Spinal cord (tissue), 10 donors: ENCODE results near the gene TM4SF4. TPM values are rescaled to one million over a fixed set of nuclear protein-coding genes. Genes with fewer than 3 reads are reported as not detected.

Experiments
- DNase-seq, 6 donors: peaks; one replicate each; pipeline versions ENCODE4 v3.0.0 to v3.0.0-alpha.2; 2013 to 2015; ENCODE audit warnings: low spot score in 6 of 6, low read depth in 4 of 6
- H3K27ac ChIP-seq: one replicate; pipeline ENCODE4 v1.5.1; 2013; ENCODE audit warnings: low read depth, low read length, control low read depth
- H3K27me3 ChIP-seq: one replicate; pipeline ENCODE4 v1.6.1; 2013; ENCODE audit warnings: low read length; ENCODE audit not compliant: control insufficient read depth, insufficient read depth
- H3K36me3 ChIP-seq: one replicate; pipeline ENCODE4 v1.6.1; 2013; ENCODE audit warnings: low read length; ENCODE audit not compliant: control insufficient read depth, insufficient read depth
- H3K4me1 ChIP-seq: one replicate; pipeline ENCODE4 v1.6.1; 2013; ENCODE audit warnings: low read length; ENCODE audit not compliant: control insufficient read depth, insufficient read depth
- H3K4me3 ChIP-seq: one replicate; pipeline ENCODE4 v1.5.1; 2013; ENCODE audit warnings: low read depth, low read length, control low read depth
- H3K9me3 ChIP-seq: one replicate; pipeline ENCODE4 v1.6.1; 2013; ENCODE audit warnings: low read length; ENCODE audit not compliant: control insufficient read depth, insufficient read depth
- WGBS: methylation state at CpG from one replicate; pipeline ENCODE4 v1.1.5; 2013; ENCODE audit warnings: missing lambda C conversion rate; ENCODE audit not compliant: insufficient coverage; 5-methylcytosine and 5-hydroxymethylcytosine counted together
- polyA plus RNA-seq, 2 donors: library from polyadenylated mRNA; unstranded; fragments of 120-200 nt; gene quantifications; one replicate each; pipeline ENCODE4 v1.2.1, GENCODE V29; 2013; ENCODE audit not compliant: insufficient read length in 2 of 2
- total RNA-seq, 2 donors: library from RNA; depleted of rRNA in 1 of 2; stranded (reverse); fragments of 120-200 nt in 1 of 2; fragments of >200 nt in 1 of 2; gene quantifications; one replicate each; pipeline versions ENCODE4 v1.2.3 to v1.2.4, GENCODE V29; 2013 to 2014
- donor health status: healthy.

Gene TM4SF4
- total and polyA plus RNA-seq, 4 donors: 0.39 to 0.69 TPM; not detected in 2

DNA sequence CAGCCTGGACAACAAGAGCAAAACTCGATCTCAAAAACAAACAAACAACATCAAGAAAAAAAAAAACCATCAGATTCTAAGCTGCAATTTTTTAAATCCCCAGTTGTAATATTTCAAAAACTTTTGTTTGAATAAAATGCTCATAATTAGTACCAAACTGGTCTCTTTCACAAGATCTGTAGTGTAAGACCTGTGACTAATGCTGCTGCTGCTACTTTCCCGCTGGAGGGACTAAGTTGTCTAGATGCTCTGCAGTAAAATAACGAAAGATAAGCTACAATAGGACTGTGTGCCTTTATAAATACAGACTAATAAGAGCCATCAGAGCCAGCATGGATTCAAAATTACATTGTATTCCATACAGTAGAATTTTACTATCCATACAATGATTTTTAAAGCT, 45.4 kb downstream of the TM4SF4 start:
- WGBS: no CpG with 5 or more reads among the region's 3 CpGs
- Histone ChIP-seq H3K36me3 (no peaks in the 10 kb centered on the region), H3K9me3 (no peaks in the 10 kb centered on the region), H3K4me1 (no peaks in the 10 kb centered on the region), H3K27me3 (no peaks in the 10 kb centered on the region), H3K27ac (no peak overlapping the region), H3K4me3 (no peak overlapping the region)
- DNase-seq: no peak

DNA sequence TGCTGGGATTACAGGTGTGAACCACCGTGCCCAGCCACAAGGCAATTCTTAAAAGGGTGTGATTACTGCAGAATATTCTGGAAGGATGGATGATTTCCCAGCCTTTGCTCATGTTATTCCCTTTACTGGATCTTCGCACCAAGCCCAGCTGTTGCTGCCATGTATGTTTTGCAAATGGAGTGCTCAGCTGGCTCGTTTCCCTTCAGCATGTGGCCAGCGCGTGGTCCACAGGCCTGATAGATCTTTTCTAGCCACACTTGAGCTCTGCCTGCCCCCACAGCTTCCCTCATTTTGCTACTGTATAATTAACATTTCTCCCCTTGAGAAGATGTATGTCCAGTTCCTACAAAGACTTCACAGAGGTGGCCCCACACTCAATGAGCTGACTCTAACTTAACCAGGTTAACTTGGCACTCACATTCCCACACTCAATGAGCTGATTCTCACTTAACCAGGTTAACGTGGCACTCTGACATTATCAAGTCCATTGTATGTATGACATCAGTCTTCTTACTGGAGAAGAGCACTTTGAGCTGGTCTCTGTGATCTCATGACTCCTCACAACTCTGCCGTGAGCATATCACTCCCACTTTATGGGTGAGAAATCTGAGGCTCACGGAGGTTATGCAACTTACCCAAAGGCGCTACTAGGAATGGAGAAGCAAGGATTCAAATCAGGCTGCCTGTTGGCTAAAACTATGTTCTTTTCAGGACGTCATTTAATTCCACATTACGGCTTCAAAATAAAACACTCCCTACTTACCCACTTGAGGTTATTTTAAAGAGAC, 49.2 kb downstream of the TM4SF4 start:
- DNase-seq: no peak
- Histone ChIP-seq H3K36me3 (no peaks in the 10 kb centered on the region), H3K27me3 (no peaks in the 10 kb centered on the region), H3K27ac (no peak overlapping the region), H3K9me3 (no peaks in the 10 kb centered on the region), H3K4me1 (peaks cover 3% of the 10 kb centered on the region), H3K4me3 (no peak overlapping the region)
- 95% methylated on average over 5 of the region's 11 CpGs for WGBS

GRCh38 chr3:149527531-149528339, 53.2 kb downstream of the TM4SF4 start:
- Histone ChIP-seq H3K9me3 (no peaks in the 10 kb centered on the region), H3K27ac (peak overlapping the region; percentile 72), H3K4me1 (peaks cover 4% of the 10 kb centered on the region), H3K27me3 (no peaks in the 10 kb centered on the region), H3K4me3 (no peak overlapping the region), H3K36me3 (no peaks in the 10 kb centered on the region)
- no peak for DNase-seq
- 46% methylated on average over 5 of the region's 5 CpGs for WGBS

DNA sequence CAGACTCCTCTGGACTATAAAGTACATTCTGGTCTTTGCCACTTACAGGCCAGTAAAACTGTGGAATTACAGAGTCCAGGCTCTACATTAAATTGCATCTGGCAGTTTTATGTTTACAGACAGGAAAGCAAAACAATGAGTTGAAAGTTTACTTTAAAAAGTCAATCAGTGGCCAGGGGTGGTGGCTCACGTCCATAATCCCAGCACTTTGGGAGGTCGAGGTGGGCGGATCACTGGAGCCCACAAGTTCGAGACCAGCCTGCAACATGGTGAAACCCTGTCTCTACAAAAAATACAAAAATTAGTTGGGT, 53.8 kb downstream of the TM4SF4 start:
- WGBS: 64% methylated on average over 2 of the region's 4 CpGs
- Histone ChIP-seq H3K4me3 (no peak overlapping the region), H3K9me3 (no peaks in the 10 kb centered on the region), H3K27ac (peak overlapping the region; percentile 72), H3K27me3 (no peaks in the 10 kb centered on the region), H3K4me1 (peaks cover 8% of the 10 kb centered on the region), H3K36me3 (no peaks in the 10 kb centered on the region)
- DNase-seq: no peak

GRCh38 chr3:149529099-149529498, 54.6 kb downstream of the TM4SF4 start:
- DNase-seq: no peak
- Histone ChIP-seq H3K4me3 (no peak overlapping the region), H3K9me3 (no peaks in the 10 kb centered on the region), H3K4me1 (peaks cover 8% of the 10 kb centered on the region), H3K27ac (no peak overlapping the region), H3K36me3 (no peaks in the 10 kb centered on the region), H3K27me3 (no peaks in the 10 kb centered on the region)
- WGBS: no CpG with 5 or more reads among the region's 2 CpGs

GRCh38 chr3:149532489-149533180, 58.1 kb downstream of the TM4SF4 start:
- no peak overlapping the region for H3K4me3 ChIP-seq

GRCh38 chr3:149534082-149534481, 59.6 kb downstream of the TM4SF4 start:
- no peak for DNase-seq
- Histone ChIP-seq H3K4me3 (no peak overlapping the region), H3K27ac (no peak overlapping the region), H3K36me3 (no peaks in the 10 kb centered on the region), H3K4me1 (peaks cover 20% of the 10 kb centered on the region), H3K27me3 (no peaks in the 10 kb centered on the region), H3K9me3 (no peaks in the 10 kb centered on the region)
- 100% methylated on average over 1 of the region's 4 CpGs for WGBS

More at GRCh38 chr3:149532489-149533180, 58.1 kb downstream of the TM4SF4 start:
- 9% methylated on average over 6 of the region's 8 CpGs for WGBS
- H3K27ac ChIP-seq: peak overlapping the region; percentile 62
- H3K9me3 ChIP-seq: no peaks in the 10 kb centered on the region
- no peaks in the 10 kb centered on the region for H3K36me3 ChIP-seq
- peaks cover 22% of the 10 kb centered on the region for H3K4me1 ChIP-seq
- H3K27me3 ChIP-seq: no peaks in the 10 kb centered on the region
- DNase-seq: peak in 2 of 6 donors; percentile 68 to 78

DNA sequence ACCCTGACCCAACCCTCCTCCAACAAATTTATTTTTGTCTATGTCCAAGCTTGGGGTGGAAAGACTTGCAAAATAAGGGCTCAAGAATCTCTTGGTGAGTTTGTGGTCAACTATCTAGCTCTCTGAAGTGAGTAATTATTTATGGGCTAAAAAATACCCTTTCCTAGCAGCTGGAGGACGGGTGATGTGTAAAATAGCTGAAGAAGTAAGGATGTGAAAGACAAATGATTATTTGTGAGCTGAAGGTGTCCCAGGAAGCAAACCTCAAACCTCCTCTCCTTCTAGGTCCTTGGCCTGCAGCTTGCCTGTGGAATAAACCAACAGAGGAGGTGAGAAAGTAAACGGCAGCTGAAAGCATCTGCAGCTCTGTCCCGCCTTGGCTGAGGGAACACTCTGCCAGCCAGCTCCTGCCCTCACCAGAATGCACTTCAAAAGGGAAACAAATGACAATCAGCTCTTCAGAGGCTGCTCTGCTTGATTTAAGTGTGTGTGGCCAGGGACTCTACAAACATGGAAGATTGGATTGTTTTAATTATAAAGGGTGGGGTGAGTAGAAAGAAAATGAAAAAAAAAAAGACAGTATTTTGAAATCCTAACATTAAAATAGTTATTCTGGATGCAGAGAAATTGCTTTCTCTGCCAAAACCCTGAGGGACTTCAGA, 60.3 kb downstream of the TM4SF4 start:
- Histone ChIP-seq H3K9me3 (no peaks in the 10 kb centered on the region), H3K4me1 (peaks cover 23% of the 10 kb centered on the region), H3K27me3 (no peaks in the 10 kb centered on the region), H3K4me3 (no peak overlapping the region), H3K27ac (peak overlapping the region; percentile 48), H3K36me3 (no peaks in the 10 kb centered on the region)
- WGBS: no CpG with 5 or more reads among the region's 3 CpGs
- peak in 2 of 6 donors; percentile 73 to 79 for DNase-seq

DNA sequence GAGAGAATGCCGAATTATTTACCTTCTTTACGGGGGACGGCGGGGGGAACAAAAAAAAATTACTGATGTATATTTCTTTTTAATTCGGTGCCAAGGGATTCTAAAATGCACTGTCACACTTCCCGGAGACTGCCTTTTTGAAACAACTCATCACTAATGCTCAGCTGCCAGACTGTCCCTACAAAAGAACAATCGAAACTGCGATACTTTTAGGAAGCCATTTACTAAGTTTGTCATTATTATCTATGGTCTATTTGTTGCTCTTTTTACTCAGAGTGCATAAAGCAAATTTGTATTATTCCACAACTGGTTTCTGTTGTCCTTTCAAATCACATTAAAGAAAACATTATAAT, 60.8 kb downstream of the TM4SF4 start:
- WGBS: 33% methylated on average over 1 of the region's 8 CpGs
- no peaks in the 10 kb centered on the region for H3K27me3 ChIP-seq
- H3K36me3 ChIP-seq: no peaks in the 10 kb centered on the region
- peaks cover 23% of the 10 kb centered on the region for H3K4me1 ChIP-seq
- H3K4me3 ChIP-seq: no peak overlapping the region
- H3K9me3 ChIP-seq: no peaks in the 10 kb centered on the region
- H3K27ac ChIP-seq: peak overlapping the region; percentile 48
- peak in 2 of 6 donors; percentile 34 to 41 for DNase-seq
